ENCODE measurements around the gene KAT6B.
"Not testable (repeated sequence)": the region's sequence is repeated elsewhere in the genome, so short reads cannot be mapped to it uniquely, and the experiment has no call there.

- TF ChIP-seq CTCF (IDR thresholded peaks at IDR 0.05); ZFX (IDR thresholded peaks at IDR 0.05; ENCODE audit: borderline replicate concordance): not testable (repeated sequence)
Observed at GRCh38 chr10:74793240-74793639, 33.2 kb upstream of the KAT6B start.

Data from 22Rv1 (cell line).